ENCODE data around the gene MED9.

- TF ChIP-seq CTCF (conservative IDR thresholded peaks at IDR 0.05; ENCODE audit: low read depth, low read length) (no peak), EZH2 (IDR thresholded peaks at IDR 0.05; ENCODE audit: borderline replicate concordance, low read depth, low read length, poor library complexity, severe bottlenecking) (no peak)
Observed at GRCh38 chr17:17495536-17496188, 18.9 kb downstream of the MED9 start.
